Measurements from ENCODE around the gene BCL10. TPM values are rescaled to one million over a fixed set of nuclear protein-coding genes. Genes with fewer than 3 reads are reported as not detected.

Gene BCL10
- polyA plus RNA-seq, 1 of the 3 experiments (the other 2 are of a cell fraction), result 5.8 TPM

- H3K4me3 ChIP-seq (ENCODE audit: low read depth in 2 of 2, low read length in 1 of 2), result no peak overlapping the region
- POLR2A ChIA-PET, result no interaction called here
- DNase-seq, result no peak
- no peaks in the 10 kb centered on the region for H3K79me2 ChIP-seq (ENCODE audit: insufficient read depth)
- H3K36me3 ChIP-seq (replicated peaks in 1 of 2; ENCODE audit: control insufficient read depth in 1 of 2, insufficient read depth in 2 of 2, low read length in 1 of 2), result no peaks in the 10 kb centered on the region
- peaks cover 0 to 9% of the 10 kb centered on the region in 2 experiments; a peak in 1 of 4 replicates for H3K4me1 ChIP-seq (ENCODE audit: control insufficient read depth in 1 of 2, insufficient read depth in 2 of 2, low read depth in 1 of 2, low read length in 1 of 2)
- no peak overlapping the region for H3K4me2 ChIP-seq
- no peaks in the 10 kb centered on the region for H4K20me1 ChIP-seq (ENCODE audit: insufficient read depth)
- H3K9me3 ChIP-seq, result no peaks in the 10 kb centered on the region
- WGBS (ENCODE audit: low lambda C conversion rate), result 73% methylated on average over 1 of the region's 1 CpG
- no peak overlapping the region for H3K27ac ChIP-seq (ENCODE audit: low read depth in 2 of 2, low read length in 1 of 2)
- CTCF ChIA-PET, result no interaction called here
- no peaks in the 10 kb centered on the region for H3F3A ChIP-seq (replicated peaks; ENCODE audit: insufficient read depth)
- H3K9me2 ChIP-seq, result no peaks in the 10 kb centered on the region
- H3K9ac ChIP-seq, result no peak overlapping the region
- H2AFZ ChIP-seq (ENCODE audit: low read depth), result no peak overlapping the region
- TF ChIP-seq MXI1 (IDR thresholded peaks at IDR 0.05; ENCODE audit: low read depth, low read length) (no peak), POLR2AphosphoS5 (IDR thresholded peaks at IDR 0.05; ENCODE audit: low read depth, low read length) (no peak), GATA2 (CRISPR knock-in tag; IDR thresholded peaks at IDR 0.05) (no peak), RXRA (IDR thresholded peaks at IDR 0.05; ENCODE audit: borderline replicate concordance, low read depth) (no peak), EP300 (IDR thresholded peaks at IDR 0.05; ENCODE audit: borderline replicate concordance in 1 of 2, low read depth in 1 of 2, low read length in 1 of 2) (no peak), SIN3A (IDR thresholded peaks at IDR 0.05; ENCODE audit: borderline replicate concordance, low read depth, low read length) (no peak), USF1 (IDR thresholded peaks at IDR 0.05; ENCODE audit: borderline replicate concordance, low read depth) (no peak), TAF1 (IDR thresholded peaks at IDR 0.05; ENCODE audit: borderline replicate concordance, low read depth, low read length) (no peak), ZBTB33 (IDR thresholded peaks at IDR 0.05; ENCODE audit: borderline replicate concordance, low read depth) (no peak), NFIC (IDR thresholded peaks at IDR 0.05; ENCODE audit: borderline replicate concordance) (no peak), TCF12 (IDR thresholded peaks at IDR 0.05) (no peak), FOXJ3 (CRISPR knock-in tag; IDR thresholded peaks at IDR 0.05) (no peak), JUND (IDR thresholded peaks at IDR 0.05) (no peak), RAD21 (IDR thresholded peaks at IDR 0.05; ENCODE audit: low read length) (no peak)
- TF ChIP-seq, protein P1, sequence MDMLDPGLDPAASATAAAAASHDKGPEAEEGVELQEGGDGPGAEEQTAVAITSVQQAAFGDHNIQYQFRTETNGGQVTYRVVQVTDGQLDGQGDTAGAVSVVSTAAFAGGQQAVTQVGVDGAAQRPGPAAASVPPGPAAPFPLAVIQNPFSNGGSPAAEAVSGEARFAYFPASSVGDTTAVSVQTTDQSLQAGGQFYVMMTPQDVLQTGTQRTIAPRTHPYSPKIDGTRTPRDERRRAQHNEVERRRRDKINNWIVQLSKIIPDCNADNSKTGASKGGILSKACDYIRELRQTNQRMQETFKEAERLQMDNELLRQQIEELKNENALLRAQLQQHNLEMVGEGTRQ (IDR thresholded peaks at IDR 0.05; ENCODE audit: borderline replicate concordance, low read depth, low read length), result no peak
- TF ChIP-seq, protein P2, sequence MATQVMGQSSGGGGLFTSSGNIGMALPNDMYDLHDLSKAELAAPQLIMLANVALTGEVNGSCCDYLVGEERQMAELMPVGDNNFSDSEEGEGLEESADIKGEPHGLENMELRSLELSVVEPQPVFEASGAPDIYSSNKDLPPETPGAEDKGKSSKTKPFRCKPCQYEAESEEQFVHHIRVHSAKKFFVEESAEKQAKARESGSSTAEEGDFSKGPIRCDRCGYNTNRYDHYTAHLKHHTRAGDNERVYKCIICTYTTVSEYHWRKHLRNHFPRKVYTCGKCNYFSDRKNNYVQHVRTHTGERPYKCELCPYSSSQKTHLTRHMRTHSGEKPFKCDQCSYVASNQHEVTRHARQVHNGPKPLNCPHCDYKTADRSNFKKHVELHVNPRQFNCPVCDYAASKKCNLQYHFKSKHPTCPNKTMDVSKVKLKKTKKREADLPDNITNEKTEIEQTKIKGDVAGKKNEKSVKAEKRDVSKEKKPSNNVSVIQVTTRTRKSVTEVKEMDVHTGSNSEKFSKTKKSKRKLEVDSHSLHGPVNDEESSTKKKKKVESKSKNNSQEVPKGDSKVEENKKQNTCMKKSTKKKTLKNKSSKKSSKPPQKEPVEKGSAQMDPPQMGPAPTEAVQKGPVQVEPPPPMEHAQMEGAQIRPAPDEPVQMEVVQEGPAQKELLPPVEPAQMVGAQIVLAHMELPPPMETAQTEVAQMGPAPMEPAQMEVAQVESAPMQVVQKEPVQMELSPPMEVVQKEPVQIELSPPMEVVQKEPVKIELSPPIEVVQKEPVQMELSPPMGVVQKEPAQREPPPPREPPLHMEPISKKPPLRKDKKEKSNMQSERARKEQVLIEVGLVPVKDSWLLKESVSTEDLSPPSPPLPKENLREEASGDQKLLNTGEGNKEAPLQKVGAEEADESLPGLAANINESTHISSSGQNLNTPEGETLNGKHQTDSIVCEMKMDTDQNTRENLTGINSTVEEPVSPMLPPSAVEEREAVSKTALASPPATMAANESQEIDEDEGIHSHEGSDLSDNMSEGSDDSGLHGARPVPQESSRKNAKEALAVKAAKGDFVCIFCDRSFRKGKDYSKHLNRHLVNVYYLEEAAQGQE (IDR thresholded peaks at IDR 0.05; ENCODE audit: low read depth, low read length), result no peak
- peaks cover 16% of the 10 kb centered on the region; the same call in 1 of the 2 replicates for H3K27me3 ChIP-seq (ENCODE audit: insufficient read depth)
These were observed 38.8 kb downstream of the BCL10 start for GRCh38 chr1:85237613-85238012.

Data from SK-N-SH (cell line).